Upper lobe of left lung (tissue), 6 donors: Measurements from ENCODE around the gene CDH2. TPM values are rescaled to one million over a fixed set of nuclear protein-coding genes. Genes with fewer than 3 reads are reported as not detected.

Experiments
- ATAC-seq, 2 donors: fragments of 200-7000 bp; cut with Tn5 transposase; one replicate each; pipeline ENCODE4 v1.9.1; 2022; ENCODE audit warnings: mild to moderate bottlenecking in 2 of 2, moderate library complexity in 2 of 2; ENCODE audit not compliant: low FRiP score in 2 of 2
- DNase-seq, 2 donors: peaks; one replicate each; pipeline ENCODE4 v3.0.0-alpha.2; 2019 to 2020
- H3K27ac ChIP-seq, 4 donors: fragments of 200-600 bp; sonication (generic); one replicate each; pipeline ENCODE4 v1.5.1; 2016 to 2019
- H3K27me3 ChIP-seq, 4 donors: fragments of 200-600 bp; sonication (generic); one replicate each; pipeline ENCODE4 v1.5.1; 2017 to 2019
- H3K36me3 ChIP-seq, 4 donors: fragments of 200-600 bp; sonication (generic); one replicate each; pipeline ENCODE4 v1.5.1; 2016 to 2019
- H3K4me1 ChIP-seq, 4 donors: fragments of 200-600 bp; sonication (generic); one replicate each; pipeline ENCODE4 v1.5.1; 2018 to 2019
- H3K4me3 ChIP-seq, 4 donors: fragments of 200-600 bp; sonication (generic); one replicate each; pipeline ENCODE4 v1.5.1; 2017 to 2019; ENCODE audit warnings: mild to moderate bottlenecking in 2 of 4, moderate library complexity in 1 of 4
- H3K9me3 ChIP-seq, 4 donors: fragments of 200-600 bp; sonication (generic); one replicate each; pipeline ENCODE4 v1.5.1; 2018 to 2019
- CTCF ChIP-seq, 6 experiments: fragments of 450-650 bp in 4 of 6; fragments of 200-600 bp in 2 of 6; sonication (generic) in 2 of 6; IDR thresholded peaks; one replicate each; pipeline ENCODE4 v1.5.1; 2016 to 2019; ENCODE audit warnings: antibody characterized with exemption in 6 of 6
- EP300 ChIP-seq, 4 donors: sonication (generic); formaldehyde crosslinking; IDR thresholded peaks; one replicate each; pipeline ENCODE4 v1.5.1; 2017; ENCODE audit warnings: antibody characterized with exemption in 4 of 4, control low read depth in 2 of 4
- POLR2A ChIP-seq, 4 donors: fragments of 450-650 bp; IDR thresholded peaks; one replicate each; pipeline ENCODE4 v1.5.1; 2016 to 2017; ENCODE audit warnings: antibody characterized with exemption in 4 of 4, mild to moderate bottlenecking in 2 of 4
- POLR2AphosphoS5 ChIP-seq, 2 donors: sonication (generic); formaldehyde crosslinking; IDR thresholded peaks; one replicate each; pipeline ENCODE4 v1.5.1; 2017; ENCODE audit warnings: antibody characterized with exemption in 2 of 2
- WGBS, 2 donors: methylation state at CpG; one replicate each; pipeline ENCODE4 v1.1.5; 2017 to 2018; 5-methylcytosine and 5-hydroxymethylcytosine counted together
- total RNA-seq, 6 donors: library from RNA; depleted of rRNA in 4 of 6; stranded (reverse); fragments of >200 nt in 4 of 6; gene quantifications; one replicate each; pipeline versions ENCODE4 v1.1.0 to v1.2.1, GENCODE V29; 2016 to 2021
- donor health status: DM: no; HTN: no; CAD: no; lungs with moderate emphysema.
- donor health status: DM: no; HTN: yes; CAD: no; lungs with severe emphysema.

The CDH2 gene
- total RNA-seq, 6 donors from 2014 or later = 0.20 to 2.3 (median 0.75) TPM; not detected in 2

- Histone ChIP-seq H3K27ac (no peak overlapping the region), H3K27me3 (no peaks in the 10 kb centered on the region), H3K9me3 (no peaks in the 10 kb centered on the region), H3K4me3 (no peak overlapping the region), H3K36me3 (no peaks in the 10 kb centered on the region), H3K4me1 (no peaks in the 10 kb centered on the region)
- TF ChIP-seq POLR2A (IDR thresholded peaks at IDR 0.05) (no peak), EP300 (IDR thresholded peaks at IDR 0.05) (no peak), CTCF (IDR thresholded peaks at IDR 0.05) (no peak), POLR2AphosphoS5 (IDR thresholded peaks at IDR 0.05) (no peak)
- DNase-seq (no peak), ATAC-seq (no peak)
Measured at GRCh38 chr18:28018351-28018750, 158.6 kb downstream of the CDH2 start.

DNA sequence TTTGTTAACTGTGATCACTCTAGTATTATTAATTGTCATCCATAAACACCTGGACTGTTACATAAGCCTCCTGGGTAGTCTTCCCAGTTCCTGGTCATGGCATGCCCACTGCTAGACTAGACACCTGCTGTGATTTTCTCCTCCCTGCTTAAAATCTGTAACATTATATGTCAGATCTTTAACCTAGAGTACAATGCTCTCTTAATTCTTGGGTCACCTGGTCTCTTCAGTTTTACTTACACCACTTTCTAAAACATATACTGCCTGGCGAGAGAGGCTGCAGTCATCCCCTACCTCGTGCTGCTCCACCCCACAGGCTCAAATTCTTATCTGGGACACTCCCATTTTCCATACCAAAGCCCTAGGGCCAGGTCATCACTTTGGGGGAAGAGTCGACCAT, 161.3 kb downstream of the CDH2 start:
- Histone ChIP-seq H3K36me3 (no peaks in the 10 kb centered on the region), H3K27me3 (no peaks in the 10 kb centered on the region), H3K9me3 (no peaks in the 10 kb centered on the region), H3K4me1 (no peaks in the 10 kb centered on the region), H3K4me3 (no peak overlapping the region), H3K27ac (no peak overlapping the region)
- no peak for ATAC-seq
- no peak for TF ChIP-seq POLR2A (IDR thresholded peaks at IDR 0.05)
- TF ChIP-seq POLR2AphosphoS5 (IDR thresholded peaks at IDR 0.05) = no peak
- no peak for TF ChIP-seq EP300 (IDR thresholded peaks at IDR 0.05)
- no peak for TF ChIP-seq CTCF (IDR thresholded peaks at IDR 0.05)
- whole genome bisulfite sequencing, 2 donors = 65 to 69% methylated on average over 3 of the region's 3 CpGs
- DNase-seq = no peak

- Histone ChIP-seq H3K36me3 (no peaks in the 10 kb centered on the region), H3K4me3 (no peak overlapping the region), H3K27me3 (no peaks in the 10 kb centered on the region), H3K27ac (no peak overlapping the region), H3K9me3 (no peaks in the 10 kb centered on the region), H3K4me1 (no peaks in the 10 kb centered on the region)
- 47 to 59% methylated on average over 1 of the region's 1 CpG for WGBS, 2 donors
- ATAC-seq (no peak), DNase-seq (no peak)
- no peak for TF ChIP-seq CTCF (IDR thresholded peaks at IDR 0.05)
- no peak for TF ChIP-seq POLR2A (IDR thresholded peaks at IDR 0.05)
- TF ChIP-seq POLR2AphosphoS5 (IDR thresholded peaks at IDR 0.05) = no peak
- TF ChIP-seq EP300 (IDR thresholded peaks at IDR 0.05) = no peak
Measured at GRCh38 chr18:28013066-28013465, 163.9 kb downstream of the CDH2 start.

- no peaks in the 10 kb centered on the region for H3K27me3 ChIP-seq
- DNase-seq (no peak), ATAC-seq (no peak)
- H3K27ac ChIP-seq = no peak overlapping the region
- no peak overlapping the region for H3K4me3 ChIP-seq
- TF ChIP-seq POLR2A (IDR thresholded peaks at IDR 0.05) = no peak
- no peak for TF ChIP-seq CTCF (IDR thresholded peaks at IDR 0.05)
- no peak for TF ChIP-seq POLR2AphosphoS5 (IDR thresholded peaks at IDR 0.05)
- H3K36me3 ChIP-seq = no peaks in the 10 kb centered on the region
- no peaks in the 10 kb centered on the region for H3K9me3 ChIP-seq
- no peaks in the 10 kb centered on the region for H3K4me1 ChIP-seq
Measured at GRCh38 chr18:28012336-28012735, 164.6 kb downstream of the CDH2 start.

GRCh38 chr18:28009589-28009988, 167.3 kb downstream of the CDH2 start:
- TF ChIP-seq POLR2AphosphoS5 (IDR thresholded peaks at IDR 0.05) (no peak), POLR2A (IDR thresholded peaks at IDR 0.05) (no peak), EP300 (IDR thresholded peaks at IDR 0.05) (no peak), CTCF (IDR thresholded peaks at IDR 0.05) (no peak)
- Histone ChIP-seq H3K9me3 (no peaks in the 10 kb centered on the region), H3K27me3 (no peaks in the 10 kb centered on the region), H3K36me3 (no peaks in the 10 kb centered on the region), H3K4me3 (no peak overlapping the region), H3K27ac (no peak overlapping the region), H3K4me1 (no peaks in the 10 kb centered on the region)
- 83 to 85% methylated on average over 6 of the region's 6 CpGs for WGBS, 2 donors
- DNase-seq (no peak), ATAC-seq (no peak)
